Endothelial cell (in vitro differentiated cells): ENCODE results near the gene TCTA. TPM values are rescaled to one million over a fixed set of nuclear protein-coding genes. Genes with fewer than 3 reads are reported as not detected.

Experiments
- DNase-seq: peaks from one replicate; pipeline ENCODE4 v3.0.0; 2021; ENCODE audit warnings: low spot score
- H3K27ac Mint-ChIP-seq: one replicate; pipeline ENCODE4 v1.8.0; 2021; ENCODE audit warnings: mixed read lengths, inconsistent platforms; ENCODE audit not compliant: unreplicated experiment
- H3K27me3 Mint-ChIP-seq: one replicate; pipeline ENCODE4 v1.8.0; 2021; ENCODE audit warnings: mild to moderate bottlenecking, moderate library complexity, mixed read lengths, inconsistent platforms; ENCODE audit not compliant: unreplicated experiment
- H3K36me3 Mint-ChIP-seq: one replicate; pipeline ENCODE4 v1.8.0; 2021; ENCODE audit warnings: mild to moderate bottlenecking, low read depth, mixed read lengths, inconsistent platforms; ENCODE audit not compliant: unreplicated experiment
- H3K4me1 Mint-ChIP-seq: one replicate; pipeline ENCODE4 v1.8.0; 2021; ENCODE audit warnings: mild to moderate bottlenecking, mixed read lengths, inconsistent platforms; ENCODE audit not compliant: unreplicated experiment
- H3K4me3 Mint-ChIP-seq: one replicate; pipeline ENCODE4 v1.8.0; 2021; ENCODE audit warnings: mild to moderate bottlenecking, mixed read lengths, inconsistent platforms; ENCODE audit not compliant: unreplicated experiment
- H3K9me3 Mint-ChIP-seq: one replicate; pipeline ENCODE4 v1.8.0; 2021; ENCODE audit warnings: mixed read lengths, inconsistent platforms; ENCODE audit not compliant: unreplicated experiment
- CTCF ChIP-seq: fragments of 200-600 bp; sonication (generic); IDR thresholded peaks from one replicate; pipeline ENCODE4 v1.5.0; 2021; ENCODE audit warnings: antibody characterized with exemption; ENCODE audit not compliant: unreplicated experiment
- total RNA-seq: library from RNA; stranded (reverse); fragmentation: NEBNext Ultra II Directional; extraction: Animal tissue kit (Norgen Biotek cat#: 25700); gene quantifications from one replicate; pipeline ENCODE4 v1.2.1, GENCODE V29; 2021; ENCODE audit not compliant: unreplicated experiment

Gene TCTA
- total RNA-seq, 1 donor from 2014 or later, result 17.3 TPM

- DNase-seq, result no peak
- Mint-ChIP-seq H3K9me3 (no peaks in the 10 kb centered on the region), H3K27me3 (peaks cover 24% of the 10 kb centered on the region), H3K4me3 (peak overlapping the region; percentile 96), H3K36me3 (peaks cover 35% of the 10 kb centered on the region), H3K27ac (peak overlapping the region; percentile 93), H3K4me1 (peaks cover 46% of the 10 kb centered on the region)
- TF ChIP-seq CTCF, result no peak
Observed at GRCh38 chr3:49413338-49413734, 1.1 kb downstream of the TCTA start.

- no peaks in the 10 kb centered on the region for H3K9me3 Mint-ChIP-seq
Observed at GRCh38 chr3:49414753-49415152, 2.5 kb downstream of the TCTA start.

GRCh38 chr3:49415931-49416601 lies 3.8 kb downstream of the TCTA start:
- Mint-ChIP-seq H3K4me1 (peaks cover 29% of the 10 kb centered on the region), H3K27ac (peak overlapping the region; percentile 44), H3K36me3 (peaks cover 19% of the 10 kb centered on the region), H3K27me3 (peaks cover 28% of the 10 kb centered on the region), H3K4me3 (peak overlapping the region; percentile 68), H3K9me3 (no peaks in the 10 kb centered on the region)
- TF ChIP-seq CTCF, result no peak
- DNase-seq, result no peak

More at GRCh38 chr3:49414753-49415152, 2.5 kb downstream of the TCTA start:
- peaks cover 41% of the 10 kb centered on the region for H3K4me1 Mint-ChIP-seq
- peak overlapping the region; percentile 36 for H3K27ac Mint-ChIP-seq
- TF ChIP-seq CTCF, result no peak
- no peak overlapping the region for H3K4me3 Mint-ChIP-seq
- no peak for DNase-seq
- peaks cover 30% of the 10 kb centered on the region for H3K36me3 Mint-ChIP-seq
- peaks cover 24% of the 10 kb centered on the region for H3K27me3 Mint-ChIP-seq

- Mint-ChIP-seq H3K27me3 (peaks cover 28% of the 10 kb centered on the region), H3K4me1 (peaks cover 33% of the 10 kb centered on the region), H3K27ac (peak overlapping the region; percentile 44), H3K4me3 (no peak overlapping the region), H3K36me3 (peaks cover 19% of the 10 kb centered on the region), H3K9me3 (no peaks in the 10 kb centered on the region)
- TF ChIP-seq CTCF, result no peak
- no peak for DNase-seq
Observed at GRCh38 chr3:49416867-49417266, 4.6 kb downstream of the TCTA start.

- H3K27ac Mint-ChIP-seq, result no peak overlapping the region
Observed at GRCh38 chr3:49417516-49418120, 5.4 kb downstream of the TCTA start.

More at GRCh38 chr3:49417516-49418120, 5.4 kb downstream of the TCTA start:
- DNase-seq, result no peak
- no peak for TF ChIP-seq CTCF
- peaks cover 22% of the 10 kb centered on the region for H3K27me3 Mint-ChIP-seq
- H3K4me1 Mint-ChIP-seq, result peaks cover 34% of the 10 kb centered on the region
- peaks cover 19% of the 10 kb centered on the region for H3K36me3 Mint-ChIP-seq
- H3K9me3 Mint-ChIP-seq, result no peaks in the 10 kb centered on the region
- H3K4me3 Mint-ChIP-seq, result no peak overlapping the region
